HFF-Myc (cell line): ENCODE measurements around the gene FLG.

ENCODE experiments used
- DNase-seq: peaks from one replicate; pipeline ENCODE4 v3.0.0-alpha.2; 2011; ENCODE audit warnings: low read depth; ENCODE audit errors: extremely low read depth
- H3K4me3 ChIP-seq: replicated peaks from 2 replicates; pipeline ENCODE4 v1.5.1; 2011; ENCODE audit warnings: low read depth, mild to moderate bottlenecking, control low read depth, low read length
- TF ChIP-seq, protein P1 (sequence below): IDR thresholded peaks from 2 replicates; pipeline ENCODE4 v1.5.1; 2012; ENCODE audit warnings: mild to moderate bottlenecking, low read depth, low read length, control low read depth; ENCODE audit errors: missing control alignments

Gene FLG

DNA sequence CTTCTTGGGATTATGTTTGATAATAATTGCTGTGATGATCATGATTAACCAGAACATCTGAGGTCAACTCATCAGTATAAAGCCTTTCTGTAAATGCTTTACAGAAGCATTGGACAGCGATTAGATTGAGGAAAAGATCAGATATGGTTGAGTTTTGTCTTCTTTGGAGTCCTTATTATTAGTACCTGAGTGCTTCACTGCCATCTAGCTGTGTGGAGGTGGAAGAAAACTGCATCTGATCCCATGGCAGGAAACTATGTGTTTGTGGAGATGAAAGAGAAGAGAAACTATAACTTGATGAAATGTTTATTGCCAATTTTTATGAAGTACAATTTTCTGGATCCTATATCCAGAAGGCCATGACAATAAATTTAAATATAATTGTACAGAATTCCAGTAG, 23.4 kb upstream of the FLG start:
- H3K4me3 ChIP-seq: no peak overlapping the region
- TF ChIP-seq, protein P1, sequence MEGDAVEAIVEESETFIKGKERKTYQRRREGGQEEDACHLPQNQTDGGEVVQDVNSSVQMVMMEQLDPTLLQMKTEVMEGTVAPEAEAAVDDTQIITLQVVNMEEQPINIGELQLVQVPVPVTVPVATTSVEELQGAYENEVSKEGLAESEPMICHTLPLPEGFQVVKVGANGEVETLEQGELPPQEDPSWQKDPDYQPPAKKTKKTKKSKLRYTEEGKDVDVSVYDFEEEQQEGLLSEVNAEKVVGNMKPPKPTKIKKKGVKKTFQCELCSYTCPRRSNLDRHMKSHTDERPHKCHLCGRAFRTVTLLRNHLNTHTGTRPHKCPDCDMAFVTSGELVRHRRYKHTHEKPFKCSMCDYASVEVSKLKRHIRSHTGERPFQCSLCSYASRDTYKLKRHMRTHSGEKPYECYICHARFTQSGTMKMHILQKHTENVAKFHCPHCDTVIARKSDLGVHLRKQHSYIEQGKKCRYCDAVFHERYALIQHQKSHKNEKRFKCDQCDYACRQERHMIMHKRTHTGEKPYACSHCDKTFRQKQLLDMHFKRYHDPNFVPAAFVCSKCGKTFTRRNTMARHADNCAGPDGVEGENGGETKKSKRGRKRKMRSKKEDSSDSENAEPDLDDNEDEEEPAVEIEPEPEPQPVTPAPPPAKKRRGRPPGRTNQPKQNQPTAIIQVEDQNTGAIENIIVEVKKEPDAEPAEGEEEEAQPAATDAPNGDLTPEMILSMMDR: no peak
- no peak for DNase-seq

- H3K4me3 ChIP-seq: no peak overlapping the region
- DNase-seq: peak; percentile 32
- TF ChIP-seq, protein P1: peak; percentile 83
Observed at GRCh38 chr1:152347116-152347728, 22.2 kb upstream of the FLG start.

DNA sequence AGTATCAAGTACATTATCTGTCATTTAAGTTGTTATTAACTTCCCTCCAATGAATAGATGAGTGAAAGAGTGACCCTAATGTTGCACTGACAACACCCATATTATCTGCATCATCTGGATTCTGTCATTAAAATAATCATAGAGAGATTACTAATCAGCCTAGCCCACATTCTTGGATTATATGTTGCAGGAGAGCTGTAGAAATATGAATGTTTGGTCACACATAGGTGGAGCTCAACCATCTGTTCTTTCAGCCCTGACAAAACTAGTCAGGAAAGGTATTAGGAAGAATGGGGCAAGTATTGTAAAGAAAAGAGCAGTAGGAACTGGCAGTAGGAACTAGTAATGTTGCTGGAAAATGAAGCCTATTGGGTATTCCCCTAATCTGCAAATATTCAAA, 19.4 kb upstream of the FLG start:
- H3K4me3 ChIP-seq: no peak overlapping the region
- no peak for DNase-seq
- TF ChIP-seq, protein P1: no peak

GRCh38 chr1:152343006-152343405, 18.0 kb upstream of the FLG start:
- DNase-seq: no peak
- TF ChIP-seq, protein P1: no peak
- no peak overlapping the region for H3K4me3 ChIP-seq

DNA sequence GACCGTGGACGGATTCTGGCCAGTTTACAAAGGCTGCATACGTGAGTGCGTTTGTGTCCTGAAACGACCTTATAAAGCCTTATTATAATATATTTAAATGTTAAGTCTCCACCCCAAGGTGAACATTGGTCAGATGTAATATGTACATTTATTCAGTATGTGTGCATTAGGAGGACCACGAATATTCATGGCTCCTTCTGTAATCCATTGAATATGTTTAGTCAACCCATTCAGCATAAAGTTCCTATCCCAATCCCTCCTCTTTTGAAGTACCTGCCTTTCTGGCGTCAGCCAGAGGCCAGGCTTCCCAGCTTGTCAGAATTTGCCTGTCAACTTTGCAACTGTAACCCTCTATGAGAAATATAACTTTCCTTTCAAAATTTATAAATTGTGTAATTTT, 10.4 kb upstream of the FLG start:
- TF ChIP-seq, protein P1: no peak
- no peak for DNase-seq
- H3K4me3 ChIP-seq: no peak overlapping the region

DNA sequence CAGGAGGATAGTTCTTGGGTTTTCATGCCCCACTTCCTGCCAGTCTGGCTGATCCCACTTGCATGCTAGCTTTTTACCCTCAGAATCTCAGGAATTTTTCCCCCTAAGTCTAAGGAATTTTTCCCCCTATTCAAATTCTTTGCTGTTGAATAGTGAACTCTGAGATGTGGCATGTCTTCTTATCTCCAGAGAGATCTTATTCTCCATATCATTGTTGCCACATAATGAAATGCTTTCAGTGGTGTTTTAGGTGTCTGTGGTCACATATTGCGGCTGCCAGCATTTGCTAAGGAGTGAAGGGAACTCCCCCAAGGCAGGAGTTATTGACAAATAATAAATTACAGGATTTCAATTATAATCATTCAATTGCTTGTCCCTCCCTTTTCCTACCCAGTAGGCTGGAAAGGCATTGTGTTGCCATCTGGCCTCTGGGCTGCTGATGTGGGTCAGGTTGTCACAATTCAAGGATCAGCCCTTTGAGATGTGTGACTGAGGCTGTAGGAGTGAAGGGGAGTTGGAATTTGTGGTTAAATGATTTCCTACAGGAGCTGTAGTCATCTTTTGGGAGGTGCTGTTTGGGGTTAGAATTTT, 3.9 kb upstream of the FLG start:
- no peak overlapping the region for H3K4me3 ChIP-seq
- TF ChIP-seq, protein P1: no peak
- DNase-seq: no peak

- TF ChIP-seq, protein P1: no peak
- no peak for DNase-seq
- H3K4me3 ChIP-seq: no peak overlapping the region
Observed at GRCh38 chr1:152313970-152314369, 11.1 kb downstream of the FLG start.
